ENCODE results near the gene ACTN3.

Gene ACTN3

GRCh38 chr11:66545701-66546367 lies 869 bp upstream of the ACTN3 start, which contains the start of gene ZDHHC24:
TSS of gene ZDHHC24 (minus strand) at chr11:66546048. CDS start at chr11:66546003, 45 bp downstream.
- peak; percentile 68 to 94 (median 77) for DNase-seq

GRCh38 chr11:66546966-66547661 lies 411 bp downstream of the ACTN3 start:
- no peak for DNase-seq

- DNase-seq: no peak
These were observed 933 bp downstream of the ACTN3 start for GRCh38 chr11:66547662-66548009.

- DNase-seq: no peak
These were observed 1.3 kb downstream of the ACTN3 start for GRCh38 chr11:66548041-66548440.

GRCh38 chr11:66548774-66549630 lies 2.3 kb downstream of the ACTN3 start:
- DNase-seq: no peak

- DNase-seq: no peak
These were observed 3.0 kb downstream of the ACTN3 start for GRCh38 chr11:66549696-66550095.

- DNase-seq: no peak
These were observed 4.2 kb downstream of the ACTN3 start for GRCh38 chr11:66550887-66551286.

- DNase-seq: no peak
These were observed 7.9 kb downstream of the ACTN3 start for GRCh38 chr11:66554602-66555001.

GRCh38 chr11:66555416-66555815 lies 8.7 kb downstream of the ACTN3 start:
- no peak for DNase-seq

- no peak for DNase-seq
These were observed 9.4 kb downstream of the ACTN3 start for GRCh38 chr11:66556086-66556485.

- DNase-seq: no peak
These were observed 11.1 kb downstream of the ACTN3 start for GRCh38 chr11:66557733-66558326.

GRCh38 chr11:66559142-66559865 lies 12.6 kb downstream of the ACTN3 start:
- peak in 1 of 5 donors; percentile 41 for DNase-seq

- DNase-seq: no peak
These were observed 13.4 kb downstream of the ACTN3 start for GRCh38 chr11:66559866-66560676.

- no peak for DNase-seq
These were observed 14.7 kb downstream of the ACTN3 start for GRCh38 chr11:66561178-66561974.

GRCh38 chr11:66561975-66562248 lies 15.2 kb downstream of the ACTN3 start:
- no peak for DNase-seq

GRCh38 chr11:66562275-66562674 lies 15.6 kb downstream of the ACTN3 start:
- no peak for DNase-seq

GRCh38 chr11:66562907-66563583 lies 16.3 kb downstream of the ACTN3 start:
- no peak for DNase-seq

- DNase-seq: no peak
These were observed 17.1 kb downstream of the ACTN3 start for GRCh38 chr11:66563832-66564231.

- no peak for DNase-seq
These were observed 17.8 kb downstream of the ACTN3 start for GRCh38 chr11:66564538-66564937.

- DNase-seq: no peak
These were observed 18.3 kb downstream of the ACTN3 start for GRCh38 chr11:66564984-66565383.
